Germinal center (tissue), 1 donor: ENCODE measurements around the gene KCNIP1.
A peak's percentile ranks its signal among the peaks of the same experiment; 100 is the strongest.

Source experiments
- DNase-seq: peaks from one replicate; pipeline ENCODE4 v3.0.0; 2012; ENCODE audit warnings: mixed read lengths, low spot score

Gene KCNIP1

GRCh38 chr5:170597872-170598271 is 94.1 kb downstream of the KCNIP1 start:
- no peak for DNase-seq

DNA sequence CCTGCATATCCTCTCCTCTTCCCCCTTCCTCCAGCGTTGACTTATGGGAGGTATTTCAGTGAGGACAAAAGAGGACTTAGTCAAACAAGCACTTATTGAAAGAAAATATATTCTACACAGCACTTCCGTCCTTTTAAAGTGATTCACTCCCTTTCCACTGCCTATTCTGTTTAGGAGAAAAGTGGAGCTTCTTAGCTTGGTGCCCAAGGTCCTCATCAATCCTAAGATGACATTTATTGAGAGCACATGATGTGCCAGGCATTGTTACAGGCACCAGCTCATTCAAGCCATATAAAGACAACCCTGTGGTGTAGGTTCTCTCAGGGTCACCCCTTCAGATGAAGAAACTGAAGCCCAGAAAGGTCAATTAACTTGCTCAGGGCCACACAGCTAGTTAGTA is 95.9 kb downstream of the KCNIP1 start:
- no peak for DNase-seq

GRCh38 chr5:170601619-170602018 is 97.8 kb downstream of the KCNIP1 start:
- DNase-seq: no peak

- DNase-seq: no peak
Observed at GRCh38 chr5:170603109-170603508, 99.3 kb downstream of the KCNIP1 start.

DNA sequence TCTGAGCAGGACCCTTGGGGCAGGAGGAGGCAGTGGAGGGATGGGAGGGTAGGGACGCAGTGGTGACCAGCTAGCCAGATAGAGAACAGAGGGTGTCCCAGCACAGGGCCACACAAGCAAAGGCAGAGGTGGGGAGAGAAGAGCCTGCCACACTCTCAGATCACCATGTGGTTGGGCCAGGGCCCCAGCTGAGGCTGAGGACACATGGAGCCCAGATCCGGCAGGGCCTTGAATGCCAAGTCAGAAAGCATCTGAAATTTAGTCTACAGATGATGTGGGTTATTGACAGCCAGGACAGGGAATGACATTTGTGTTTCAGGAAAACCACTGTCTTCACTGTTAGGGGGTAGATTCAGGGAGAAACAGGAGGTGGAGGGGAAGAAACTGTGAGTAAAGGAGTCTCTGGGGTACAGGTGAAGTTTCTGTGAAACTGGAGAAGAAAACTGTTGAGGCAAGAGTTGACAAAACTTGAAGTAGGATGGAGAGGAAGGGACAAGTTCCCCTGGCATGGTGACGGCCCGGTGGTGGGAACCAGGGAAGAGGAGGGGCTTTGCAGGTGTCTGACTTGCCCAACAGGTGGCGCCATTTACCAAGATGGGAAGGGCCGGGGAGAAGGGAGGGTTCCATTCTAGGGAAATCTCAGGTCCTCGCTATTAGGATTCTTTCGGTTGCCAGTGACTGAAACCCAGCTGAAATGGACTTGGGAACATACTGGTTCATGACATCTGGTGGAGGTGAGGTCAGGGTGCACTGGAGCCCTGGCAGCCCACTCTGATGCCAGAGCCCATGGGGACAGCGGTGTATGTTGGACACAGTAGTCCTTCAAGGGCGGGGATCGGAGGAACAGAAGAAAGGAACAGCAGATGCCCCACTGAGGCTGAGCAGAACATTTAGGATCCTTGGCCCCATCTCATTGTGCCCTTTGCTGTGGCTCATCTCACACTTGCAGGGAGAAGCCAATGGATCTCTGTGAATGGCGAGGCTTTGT is 100.1 kb downstream of the KCNIP1 start:
- peak; percentile 75 for DNase-seq

DNA sequence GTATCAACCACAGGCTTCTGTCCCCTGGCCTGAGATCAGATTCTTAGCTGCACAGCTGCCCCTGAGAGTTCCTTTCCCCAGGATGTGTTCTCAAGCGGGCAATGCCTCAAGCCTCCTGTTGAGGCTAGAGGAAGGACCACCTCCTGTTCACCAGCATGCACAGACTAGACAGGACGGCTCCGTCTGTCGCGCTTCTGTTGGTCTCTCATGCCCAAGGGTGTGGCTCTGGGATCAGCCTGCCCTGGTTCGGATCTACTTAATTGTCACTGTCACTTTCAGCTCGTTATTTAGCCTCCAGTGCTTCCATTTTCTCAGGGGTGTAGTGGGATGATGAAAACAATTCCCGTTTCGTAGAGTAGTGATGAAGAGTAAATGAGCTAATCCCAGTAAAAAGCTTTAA is 103.1 kb downstream of the KCNIP1 start:
- DNase-seq: no peak

GRCh38 chr5:170611449-170612090 is 107.8 kb downstream of the KCNIP1 start:
- no peak for DNase-seq

GRCh38 chr5:170612256-170612678 is 108.4 kb downstream of the KCNIP1 start:
- no peak for DNase-seq

DNA sequence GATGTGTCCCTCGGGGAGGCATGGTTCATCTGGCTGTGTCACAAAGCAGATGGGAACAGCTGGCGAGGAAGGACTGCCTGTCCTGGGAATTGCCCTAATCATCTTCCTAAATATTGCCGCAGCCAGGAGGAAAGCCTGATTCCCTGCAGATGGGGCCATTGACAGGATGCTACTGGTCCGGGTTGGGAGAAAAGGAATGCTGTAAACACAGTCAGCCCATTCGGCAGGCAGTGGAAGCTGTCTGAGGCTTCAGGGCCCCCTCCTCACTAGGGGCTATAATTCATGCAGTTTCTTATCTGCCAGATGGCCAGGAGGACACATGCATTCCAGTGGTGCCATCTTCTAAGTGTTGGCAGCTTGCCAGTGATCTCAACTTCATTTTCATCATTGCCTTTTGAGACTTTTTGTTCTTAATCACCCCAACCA is 110.3 kb downstream of the KCNIP1 start:
- no peak for DNase-seq

GRCh38 chr5:170614720-170615119 is 110.9 kb downstream of the KCNIP1 start:
- no peak for DNase-seq

DNA sequence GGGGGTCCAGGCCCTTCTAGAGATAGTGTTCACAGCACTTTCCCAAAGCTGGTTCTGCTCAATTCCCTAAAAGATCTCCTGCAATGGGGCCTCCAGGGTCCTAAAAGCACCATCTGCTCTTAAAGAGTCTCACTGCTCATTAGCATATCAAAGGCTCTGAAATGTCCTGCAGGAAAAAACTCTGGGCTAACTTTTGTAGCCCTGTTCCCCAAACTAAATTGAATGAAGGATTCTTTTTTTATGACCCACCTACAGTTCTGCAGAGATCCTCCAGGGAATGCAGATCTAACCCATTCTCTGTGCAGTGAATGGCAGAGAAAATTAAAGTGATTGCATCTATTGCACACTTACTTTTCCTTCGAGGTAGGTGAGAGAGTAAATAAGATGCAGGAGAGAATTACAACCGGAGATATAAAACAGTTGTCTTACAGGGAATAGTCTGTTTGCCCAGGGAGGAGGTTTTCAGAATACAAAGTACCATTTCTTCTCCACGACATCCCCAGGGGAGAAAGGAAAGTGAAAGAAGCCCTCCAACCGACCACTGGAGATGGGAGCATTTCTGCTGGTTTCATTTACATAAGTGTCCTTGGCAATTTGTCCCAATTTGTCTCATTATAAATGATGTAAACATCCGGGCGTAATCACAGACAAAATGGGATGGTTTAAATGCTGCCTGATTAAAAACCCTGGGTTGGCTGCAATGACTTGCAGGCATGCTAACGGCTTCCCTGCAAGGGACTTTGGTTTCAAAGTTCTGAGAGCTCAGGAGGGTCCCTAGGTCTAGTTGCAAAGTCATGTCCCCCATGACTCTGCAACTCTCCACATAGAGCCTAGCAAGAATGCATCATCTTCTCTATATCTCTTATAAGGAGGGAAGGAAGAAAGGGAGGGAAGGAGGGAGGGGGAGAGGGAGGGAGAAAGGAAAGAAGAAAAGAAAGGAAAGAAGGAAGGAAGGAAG is 114.0 kb downstream of the KCNIP1 start:
- no peak for DNase-seq

DNA sequence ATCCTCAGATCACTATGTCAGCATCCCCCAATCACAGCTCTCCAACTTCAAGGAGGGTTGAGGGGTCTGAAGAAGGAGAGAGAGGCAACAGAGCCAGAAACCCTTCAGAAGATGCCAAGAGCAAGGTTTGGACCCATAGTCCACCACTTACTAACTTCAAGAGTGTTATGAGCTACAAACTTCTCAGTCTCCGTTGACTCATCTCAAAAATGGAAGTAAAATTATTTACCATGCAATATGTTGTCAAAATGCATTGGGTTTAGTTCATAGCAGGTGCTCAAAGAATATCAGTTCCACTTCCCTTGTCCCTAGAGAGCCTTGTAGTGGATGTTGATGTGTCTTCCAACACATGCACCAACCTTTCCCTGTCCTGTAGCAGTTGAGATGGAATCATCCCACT is 116.0 kb downstream of the KCNIP1 start:
- no peak for DNase-seq

DNA sequence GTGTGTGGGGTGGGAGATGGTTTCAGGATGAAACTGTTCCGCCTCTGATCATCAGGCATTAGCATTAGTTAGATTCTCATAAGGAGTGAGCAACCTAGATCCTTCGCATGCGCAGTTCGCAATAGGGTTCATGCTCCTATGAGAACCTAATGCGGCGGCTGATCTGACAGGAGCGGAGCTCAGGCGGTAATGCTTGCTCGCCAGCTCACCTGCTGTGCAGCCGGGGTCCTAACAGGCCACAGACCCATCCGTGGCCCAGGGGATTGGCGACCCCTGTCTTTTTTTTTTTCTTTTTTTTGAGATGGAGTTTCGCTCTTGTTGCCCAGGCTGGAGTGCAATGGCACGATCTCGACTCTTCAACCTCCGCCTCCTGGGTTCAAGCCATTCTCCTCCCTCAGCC is 119.1 kb downstream of the KCNIP1 start:
- DNase-seq: no peak

DNA sequence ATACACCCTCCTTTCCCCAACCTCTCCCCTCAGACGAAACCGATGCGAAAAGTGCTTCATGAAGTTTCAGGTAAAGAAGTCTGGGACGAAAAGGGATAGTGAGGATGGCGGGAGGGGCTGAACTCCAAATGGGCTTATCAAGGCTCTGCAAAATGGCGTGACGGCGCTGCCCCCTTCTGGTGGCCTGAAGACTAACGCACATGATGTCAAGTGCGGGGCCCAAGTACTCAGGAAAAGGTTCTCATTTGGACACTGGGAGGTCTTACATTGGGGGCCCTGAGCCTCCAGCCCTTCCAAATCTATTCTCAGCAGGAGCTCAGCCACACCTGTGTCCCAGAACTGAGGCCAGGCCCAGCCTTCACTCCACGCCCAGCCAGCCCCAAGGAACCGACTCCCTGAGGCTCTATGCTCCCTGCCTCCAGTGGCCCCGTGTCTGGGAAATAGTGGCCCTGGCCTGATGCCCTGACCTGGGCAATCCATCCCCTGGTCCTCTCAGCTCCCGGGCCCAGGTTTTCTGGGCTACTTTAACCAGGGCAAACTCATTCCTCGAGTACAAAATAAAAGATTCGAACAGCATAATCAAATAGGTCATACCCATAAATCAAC is 119.9 kb downstream of the KCNIP1 start:
- DNase-seq: no peak

DNA sequence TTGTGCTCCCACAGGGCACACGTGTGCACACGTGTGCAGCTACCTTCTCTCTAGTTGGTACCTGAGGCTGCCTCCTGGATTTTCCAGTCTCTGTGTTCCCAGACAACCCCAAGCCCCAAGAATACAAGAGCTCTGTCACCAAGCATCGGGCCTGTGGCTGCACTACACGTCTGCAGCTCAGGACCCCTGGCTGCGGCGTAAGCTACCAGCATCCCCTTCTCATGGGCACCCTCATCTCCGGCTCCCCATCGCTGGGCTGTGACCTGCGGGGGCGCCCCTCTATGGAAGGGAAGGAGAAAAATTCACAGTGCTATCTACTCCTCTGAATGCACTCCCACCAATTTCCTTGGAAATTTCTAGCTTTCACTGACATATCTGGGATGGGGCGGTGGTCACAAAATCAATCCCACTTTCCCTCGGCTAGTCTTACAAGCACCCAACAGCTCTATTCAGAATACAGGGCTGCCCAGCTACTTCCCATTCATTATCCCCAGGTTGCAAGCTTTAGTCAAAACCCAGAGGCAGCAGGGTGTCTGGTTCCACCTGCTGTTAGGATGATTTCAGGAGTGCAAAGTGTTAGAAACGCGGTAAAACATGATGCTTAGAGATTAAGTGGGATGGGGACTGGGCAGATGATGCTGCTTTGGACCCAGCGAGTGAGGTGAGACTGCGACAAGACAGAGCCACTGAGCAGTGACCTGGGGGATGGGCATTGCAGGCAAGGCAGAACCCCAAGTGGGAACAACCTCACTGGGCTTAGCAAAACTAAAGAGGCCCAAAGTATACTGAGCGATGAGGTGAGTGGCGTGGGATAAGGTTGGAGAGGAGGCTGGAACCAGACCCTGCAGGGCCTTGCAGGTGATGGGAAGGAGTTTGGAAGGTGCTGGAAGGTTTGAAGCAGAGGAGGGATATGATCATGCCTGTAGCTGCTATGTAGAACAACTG is 121.7 kb downstream of the KCNIP1 start:
- no peak for DNase-seq

- no peak for DNase-seq
Observed at GRCh38 chr5:170626507-170627150, 122.8 kb downstream of the KCNIP1 start.

- DNase-seq: no peak
Observed at GRCh38 chr5:170627271-170627670, 123.5 kb downstream of the KCNIP1 start.

GRCh38 chr5:170628028-170628427 is 124.2 kb downstream of the KCNIP1 start:
- DNase-seq: no peak

DNA sequence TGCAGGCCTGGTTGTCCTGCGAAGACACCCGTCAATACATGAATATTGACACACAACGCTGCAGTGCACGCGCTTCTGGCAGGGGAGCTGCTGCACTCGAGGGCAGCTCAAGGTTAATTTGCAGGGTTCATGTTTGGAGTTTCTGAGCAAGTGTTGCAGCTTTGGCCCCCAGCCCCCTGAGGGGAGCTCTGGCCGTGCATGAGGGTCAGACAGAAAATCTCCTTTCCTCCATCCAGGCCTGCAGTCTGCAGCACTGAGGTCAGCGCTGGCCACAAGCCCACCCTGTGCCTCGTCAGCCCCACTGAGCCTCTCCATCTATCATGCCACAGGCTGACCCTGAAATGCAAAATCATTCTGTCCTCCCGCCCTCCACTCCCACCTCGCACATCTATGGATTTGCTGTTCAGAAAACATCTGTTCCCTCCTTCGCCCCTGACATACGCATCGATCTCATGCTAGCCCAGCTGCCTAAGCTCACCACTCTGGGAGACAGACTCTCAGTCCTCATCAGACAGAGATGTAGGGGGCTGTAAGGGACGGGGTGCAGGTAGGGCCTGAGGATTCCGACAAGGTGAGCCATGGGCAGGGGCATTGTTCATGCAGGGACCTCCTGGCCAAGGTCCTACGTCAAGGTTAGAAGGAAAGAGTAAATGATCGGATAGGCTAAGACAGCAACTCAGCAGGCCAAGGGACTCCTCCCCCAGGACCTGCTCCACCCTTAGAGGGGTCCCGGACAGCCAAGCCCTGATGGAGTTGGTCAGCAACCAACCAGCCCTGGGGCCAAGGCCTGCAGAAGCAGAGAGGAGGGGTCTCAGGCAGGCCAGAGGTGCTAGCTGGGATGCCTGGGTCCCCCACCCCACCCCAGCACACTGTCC is 125.1 kb downstream of the KCNIP1 start:
- no peak for DNase-seq
